ENCODE results near the gene DLL4.

GRCh38 chr15:40964634-40965033, 35.5 kb downstream of the DLL4 start:
- no peak for TF ChIP-seq CTCF (IDR thresholded peaks at IDR 0.05; ENCODE audit: low read depth, low read length)
- no peak for TF ChIP-seq EZH2phosphoT487 (IDR thresholded peaks at IDR 0.05; ENCODE audit: low read depth)

All from OCI-LY3 (cell line).